ENCODE results near the gene APBB2.

APBB2 gene

DNA sequence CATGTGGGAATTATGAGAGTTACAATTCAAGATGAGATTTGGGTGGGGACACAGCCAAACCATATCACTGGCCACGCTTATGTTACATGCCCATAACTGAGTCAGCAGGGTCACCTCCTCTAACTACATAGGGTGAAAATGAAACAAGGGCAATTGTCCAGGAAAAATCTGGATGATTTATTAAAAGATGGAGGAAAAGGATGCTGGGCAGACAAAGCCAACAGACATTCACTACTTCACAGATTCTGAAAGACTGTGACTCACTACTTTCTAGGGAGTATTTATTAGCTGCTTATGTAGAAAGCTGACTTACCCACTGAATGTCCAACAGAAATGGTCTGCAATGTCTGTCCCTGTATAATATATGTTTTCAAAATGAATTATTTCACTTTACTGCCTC is 72.4 kb downstream of the APBB2 start:
- no peak for DNase-seq (ENCODE audit: low read depth, low spot score)
- Histone ChIP-seq H3K9ac (ENCODE audit: insufficient read length) (no peak overlapping the region), H3K36me3 (ENCODE audit: insufficient read depth, low read length) (peaks cover 9% of the 10 kb centered on the region; the same call in 1 of the 2 replicates), H3K9me3 (ENCODE audit: low read depth, low read length) (no peaks in the 10 kb centered on the region), H3K27ac (no peak overlapping the region), H3K4me3 (no peak overlapping the region)
- TF ChIP-seq POLR2AphosphoS5 (IDR thresholded peaks at IDR 0.05; ENCODE audit: borderline replicate concordance, low read depth, low read length) = no peak
- TF ChIP-seq FOXP2 (optimal IDR thresholded peaks at IDR 0.05; ENCODE audit: control extremely low read depth, extremely low read length, insufficient read depth) = no peak
- no peak for TF ChIP-seq EZH2 (IDR thresholded peaks at IDR 0.05)

DNA sequence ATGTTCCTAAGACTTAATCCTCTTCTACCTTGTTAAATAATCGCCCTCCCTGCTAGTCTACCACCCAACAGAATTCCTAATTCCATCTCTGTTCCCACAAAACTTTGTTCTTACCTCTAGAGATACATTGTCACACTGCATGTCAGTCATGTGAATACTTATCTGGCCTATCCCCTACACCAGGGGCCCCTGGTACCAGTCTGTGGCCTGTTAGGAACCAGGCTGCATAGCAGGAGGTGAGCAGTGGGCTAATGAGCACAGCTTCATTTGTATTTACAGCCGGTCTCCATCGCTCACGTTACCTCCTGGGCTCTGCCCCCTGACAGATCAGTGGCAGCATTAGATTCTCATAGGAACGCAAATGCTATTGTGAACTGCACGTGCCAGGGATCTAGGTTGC is 73.9 kb downstream of the APBB2 start:
- no peak for DNase-seq (ENCODE audit: low read depth, low spot score)
- no peak overlapping the region for H3K27ac ChIP-seq
- TF ChIP-seq FOXP2 (optimal IDR thresholded peaks at IDR 0.05; ENCODE audit: control extremely low read depth, extremely low read length, insufficient read depth) (no peak), EZH2 (IDR thresholded peaks at IDR 0.05) (no peak), POLR2AphosphoS5 (IDR thresholded peaks at IDR 0.05; ENCODE audit: borderline replicate concordance, low read depth, low read length) (no peak)

DNA sequence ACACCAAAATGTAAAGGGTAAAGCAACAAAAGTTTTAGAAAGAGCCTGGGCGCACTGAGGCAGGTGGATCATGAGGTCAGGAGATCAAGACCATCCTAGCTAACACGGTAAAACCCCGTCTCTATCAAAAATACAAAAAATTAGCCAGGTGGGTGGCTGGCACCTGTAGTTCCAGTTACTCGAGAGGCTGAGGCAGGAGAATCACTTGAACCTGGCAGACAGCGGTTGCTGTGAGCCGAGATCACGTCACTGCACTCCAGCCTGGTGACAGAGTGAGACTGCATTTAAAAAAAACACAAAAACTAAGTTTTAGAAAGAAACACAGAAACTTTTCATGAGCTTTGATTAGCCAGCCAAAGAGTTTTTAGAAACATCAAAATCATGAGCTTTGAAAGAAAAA is 76.5 kb downstream of the APBB2 start:
- peaks cover 9% of the 10 kb centered on the region; the same call in 1 of the 2 replicates for H3K36me3 ChIP-seq (ENCODE audit: insufficient read depth, low read length)
- H3K9ac ChIP-seq (ENCODE audit: insufficient read length) = no peak overlapping the region
- H3K27ac ChIP-seq = no peak overlapping the region

More for the DNA sequence above, 73.9 kb downstream of the APBB2 start:
- Histone ChIP-seq H3K36me3 (ENCODE audit: insufficient read depth, low read length) (peaks cover 9% of the 10 kb centered on the region; the same call in 1 of the 2 replicates), H3K9ac (ENCODE audit: insufficient read length) (no peak overlapping the region), H3K9me3 (ENCODE audit: low read depth, low read length) (no peaks in the 10 kb centered on the region), H3K4me3 (no peak overlapping the region)

DNA sequence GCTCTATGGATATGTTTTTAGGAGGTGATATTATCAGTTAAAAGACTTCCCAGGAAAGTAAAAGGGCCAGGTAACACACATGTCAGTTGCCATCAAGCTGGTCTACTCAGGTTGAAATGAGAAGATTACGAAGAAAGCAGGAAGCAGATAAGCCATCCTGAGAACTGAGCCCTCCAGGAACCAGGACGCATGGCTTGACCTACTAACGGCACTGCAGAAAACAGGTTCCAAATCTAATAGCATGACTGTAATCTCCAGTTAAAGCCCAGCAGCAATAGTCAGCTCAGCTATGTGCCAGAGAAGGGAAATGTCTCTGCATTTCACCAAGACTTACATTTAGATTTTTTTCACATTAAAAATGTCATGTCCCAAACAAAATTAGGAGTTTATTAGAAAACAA is 77.9 kb downstream of the APBB2 start:
- Histone ChIP-seq H3K4me3 (no peak overlapping the region), H3K9me3 (ENCODE audit: low read depth, low read length) (no peaks in the 10 kb centered on the region), H3K9ac (ENCODE audit: insufficient read length) (no peak overlapping the region), H3K36me3 (ENCODE audit: insufficient read depth, low read length) (peaks cover 9% of the 10 kb centered on the region; the same call in 1 of the 2 replicates), H3K27ac (no peak overlapping the region)
- TF ChIP-seq FOXP2 (optimal IDR thresholded peaks at IDR 0.05; ENCODE audit: control extremely low read depth, extremely low read length, insufficient read depth) = no peak
- TF ChIP-seq EZH2 (IDR thresholded peaks at IDR 0.05) = no peak
- no peak for TF ChIP-seq POLR2AphosphoS5 (IDR thresholded peaks at IDR 0.05; ENCODE audit: borderline replicate concordance, low read depth, low read length)
- DNase-seq (ENCODE audit: low read depth, low spot score) = no peak

More for the DNA sequence above, 76.5 kb downstream of the APBB2 start:
- no peak for DNase-seq (ENCODE audit: low read depth, low spot score)
- Histone ChIP-seq H3K9me3 (ENCODE audit: low read depth, low read length) (no peaks in the 10 kb centered on the region), H3K4me3 (no peak overlapping the region)
- TF ChIP-seq POLR2AphosphoS5 (IDR thresholded peaks at IDR 0.05; ENCODE audit: borderline replicate concordance, low read depth, low read length) (no peak), EZH2 (IDR thresholded peaks at IDR 0.05) (no peak), FOXP2 (optimal IDR thresholded peaks at IDR 0.05; ENCODE audit: control extremely low read depth, extremely low read length, insufficient read depth) (no peak)

DNA sequence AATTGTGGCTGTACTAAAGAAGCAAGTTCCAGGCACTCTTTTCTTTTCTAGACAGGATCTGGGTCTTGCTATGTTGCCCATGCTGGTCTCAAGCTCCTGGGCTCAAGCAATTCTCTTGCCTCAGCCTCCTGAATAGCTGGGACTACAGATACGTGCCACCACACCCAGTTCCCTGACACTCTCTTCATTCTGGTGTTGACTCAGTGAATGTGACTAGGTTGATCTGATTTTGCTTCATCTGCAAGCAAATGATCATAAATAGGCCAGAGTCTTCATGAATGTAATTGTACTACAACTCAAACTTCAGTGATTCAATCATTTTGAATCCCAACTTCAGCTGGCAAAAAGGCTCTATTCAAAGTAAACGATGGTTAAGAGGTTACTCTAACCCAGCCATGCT is 78.5 kb downstream of the APBB2 start:
- H3K4me3 ChIP-seq = no peak overlapping the region
- H3K36me3 ChIP-seq (ENCODE audit: insufficient read depth, low read length) = peaks cover 5% of the 10 kb centered on the region; the same call in 1 of the 2 replicates
- no peaks in the 10 kb centered on the region for H3K9me3 ChIP-seq (ENCODE audit: low read depth, low read length)
- no peak for DNase-seq (ENCODE audit: low read depth, low spot score)
- no peak overlapping the region for H3K9ac ChIP-seq (ENCODE audit: insufficient read length)
- H3K27ac ChIP-seq = no peak overlapping the region
- TF ChIP-seq EZH2 (IDR thresholded peaks at IDR 0.05) = no peak
- TF ChIP-seq FOXP2 (optimal IDR thresholded peaks at IDR 0.05; ENCODE audit: control extremely low read depth, extremely low read length, insufficient read depth) = no peak
- no peak for TF ChIP-seq POLR2AphosphoS5 (IDR thresholded peaks at IDR 0.05; ENCODE audit: borderline replicate concordance, low read depth, low read length)

DNA sequence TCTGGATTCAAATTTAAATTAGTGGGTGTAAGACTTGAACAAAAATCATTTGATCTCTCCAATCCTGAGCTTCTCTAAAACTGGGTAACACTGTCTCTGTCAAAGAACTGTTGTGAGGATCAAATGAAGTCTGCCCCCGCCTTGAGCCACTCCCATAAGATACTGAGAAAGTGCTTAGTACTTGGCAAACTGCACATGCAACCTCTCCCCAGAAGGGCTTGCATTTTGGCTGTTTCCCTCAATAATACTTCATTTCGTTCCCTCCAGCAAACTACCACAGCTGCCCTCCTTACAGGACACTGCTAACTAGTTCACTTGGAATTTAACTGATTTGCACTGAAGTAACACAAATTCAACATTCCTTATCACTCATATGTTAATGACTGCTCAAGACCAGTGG is 79.8 kb downstream of the APBB2 start:
- Histone ChIP-seq H3K36me3 (ENCODE audit: insufficient read depth, low read length) (0 out of 2 replicates have a peak, but pooled peaks cover 4% of the 10 kb centered on the region), H3K9ac (ENCODE audit: insufficient read length) (no peak overlapping the region), H3K4me3 (no peak overlapping the region), H3K9me3 (ENCODE audit: low read depth, low read length) (no peaks in the 10 kb centered on the region), H3K27ac (no peak overlapping the region)
- no peak for DNase-seq (ENCODE audit: low read depth, low spot score)
- TF ChIP-seq POLR2AphosphoS5 (IDR thresholded peaks at IDR 0.05; ENCODE audit: borderline replicate concordance, low read depth, low read length) (no peak), EZH2 (IDR thresholded peaks at IDR 0.05) (no peak), FOXP2 (optimal IDR thresholded peaks at IDR 0.05; ENCODE audit: control extremely low read depth, extremely low read length, insufficient read depth) (no peak)

DNA sequence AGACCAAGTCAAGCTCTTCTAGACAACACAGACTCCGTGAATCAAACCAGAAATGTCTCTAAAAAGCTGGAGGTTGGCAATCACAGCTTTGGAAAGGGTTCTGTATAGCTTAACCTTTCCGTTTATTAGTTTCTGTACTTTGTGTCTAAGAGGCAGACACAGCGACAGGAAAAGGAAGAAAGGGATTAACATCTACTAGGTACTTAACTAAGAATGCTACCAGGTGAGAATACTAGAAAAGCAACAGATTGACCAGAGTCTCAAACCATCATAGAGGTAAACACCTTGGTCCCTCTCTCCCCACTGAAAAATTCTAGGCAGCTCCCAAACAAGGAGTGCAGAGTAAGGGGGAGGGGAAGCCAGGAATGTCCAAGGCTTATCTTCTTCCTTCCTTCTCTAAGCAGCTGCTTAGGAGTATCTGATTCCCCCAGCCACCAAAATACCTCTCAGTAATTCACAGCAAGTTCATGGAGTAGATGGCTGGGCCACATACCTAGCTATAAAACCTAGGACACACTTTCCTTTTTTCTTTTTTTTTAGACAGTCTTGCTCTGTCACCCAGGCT is 80.8 kb downstream of the APBB2 start:
- DNase-seq (ENCODE audit: low read depth, low spot score) = no peak
- TF ChIP-seq EZH2 (IDR thresholded peaks at IDR 0.05) (no peak), POLR2AphosphoS5 (IDR thresholded peaks at IDR 0.05; ENCODE audit: borderline replicate concordance, low read depth, low read length) (no peak), FOXP2 (optimal IDR thresholded peaks at IDR 0.05; ENCODE audit: control extremely low read depth, extremely low read length, insufficient read depth) (no peak)
- no peak overlapping the region for H3K4me3 ChIP-seq
- H3K9me3 ChIP-seq (ENCODE audit: low read depth, low read length) = no peaks in the 10 kb centered on the region
- no peak overlapping the region for H3K9ac ChIP-seq (ENCODE audit: insufficient read length)
- no peaks in the 10 kb centered on the region for H3K36me3 ChIP-seq (ENCODE audit: insufficient read depth, low read length)
- no peak overlapping the region for H3K27ac ChIP-seq

DNA sequence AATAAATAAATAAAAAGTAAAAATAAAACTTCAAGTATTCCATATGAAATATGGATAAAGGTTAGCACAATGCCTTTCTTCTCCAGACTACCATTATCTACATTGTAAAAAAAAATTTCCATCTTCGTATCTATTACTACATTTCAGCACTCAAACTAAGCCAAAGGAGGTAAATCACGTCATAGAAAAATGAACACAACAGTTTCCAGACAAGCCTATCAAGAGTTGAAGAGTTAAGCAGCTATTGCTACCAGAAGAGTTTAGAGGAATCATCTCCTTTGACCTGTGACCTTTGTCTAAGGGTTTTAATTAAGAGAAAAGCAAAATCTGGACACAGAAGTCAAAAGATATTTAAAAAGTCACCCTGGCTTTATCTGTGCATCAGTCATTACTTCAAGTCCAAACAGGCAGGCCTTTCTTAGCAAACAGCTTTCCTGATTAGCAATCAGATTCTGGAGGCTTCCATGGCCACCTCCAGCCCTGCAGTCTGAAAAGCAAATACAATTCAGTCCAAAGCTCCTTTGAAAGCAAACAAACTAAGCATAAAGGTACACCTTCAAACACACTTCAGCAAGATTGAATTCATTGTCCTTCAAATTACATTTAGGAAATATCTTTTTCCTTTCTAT is 82.2 kb downstream of the APBB2 start:
- H3K27ac ChIP-seq = no peak overlapping the region
- no peak overlapping the region for H3K4me3 ChIP-seq
- no peaks in the 10 kb centered on the region for H3K36me3 ChIP-seq (ENCODE audit: insufficient read depth, low read length)
- no peak for DNase-seq (ENCODE audit: low read depth, low spot score)
- H3K9ac ChIP-seq (ENCODE audit: insufficient read length) = no peak overlapping the region
- no peak for TF ChIP-seq POLR2AphosphoS5 (IDR thresholded peaks at IDR 0.05; ENCODE audit: borderline replicate concordance, low read depth, low read length)
- no peak for TF ChIP-seq EZH2 (IDR thresholded peaks at IDR 0.05)
- no peak for TF ChIP-seq FOXP2 (optimal IDR thresholded peaks at IDR 0.05; ENCODE audit: control extremely low read depth, extremely low read length, insufficient read depth)
- H3K9me3 ChIP-seq (ENCODE audit: low read depth, low read length) = no peaks in the 10 kb centered on the region
